K562 (cell line): Measurements from ENCODE around the gene C1orf87. TPM values are rescaled to one million over a fixed set of nuclear protein-coding genes. Genes with fewer than 3 reads are reported as not detected.

Source experiments
- ATAC-seq: fragments of 200-7000 bp; cut with Tn5 transposase; 3 replicates; pipeline ENCODE4 v1.9.1; 2020; ENCODE audit warnings: moderate library complexity
- BruUV-seq: library from RNA; stranded (reverse); fragments of 400-500 nt; replicated peaks from 2 replicates; lab custom pipeline; 2021; lab: Mats Ljungman, UMichigan
- CTCF ChIA-PET: fragments of 300-600 bp; formaldehyde crosslinking; extraction: SDS; loops from one replicate; lab custom pipeline; 2021; ENCODE audit warnings: low intra/inter-chr PET ratio; lab: Yijun Ruan, JAX
- POLR2A ChIA-PET: fragments of 300-600, 350-650 bp; sonication (Branson Sonifier 250); formaldehyde crosslinking; extraction: SDS; loops from one replicate; lab custom pipeline; 2021; ENCODE audit warnings: antibody characterized with exemption, inconsistent platforms; lab: Yijun Ruan, JAX
- DNase-seq, 4 experiments: peaks; one replicate each; pipeline versions ENCODE4 v3.0.0 to v3.0.0-alpha.2; 2011 to 2018; ENCODE audit warnings: low spot score in 3 of 4, mixed read lengths in 3 of 4; ENCODE audit errors: extremely low read depth in 1 of 4
- FAIRE-seq: peaks from 2 replicates; lab custom pipeline; 2011; peaks lifted over from hg19 to GRCh38; lab: Jason Lieb, UNC
- H2AFZ ChIP-seq: 2 replicates; pipeline ENCODE4 v1.6.0; 2011; ENCODE audit warnings: low read depth, low read length, control low read depth, inconsistent platforms
- H3K27ac ChIP-seq: fragments of 200-600 bp; 3 replicates; pipeline ENCODE4 v1.8.0; 2011; ENCODE audit warnings: low read depth, mild to moderate bottlenecking, control low read depth, inconsistent platforms, low read length, moderate library complexity, mixed read lengths; ENCODE audit errors: extremely low read depth
- H3K27me3 ChIP-seq, 2 experiments: fragments of 300-600 bp in 1 of 2; 2 replicates in 1 of 2; 3 replicates in 1 of 2; pipeline versions ENCODE4 v1.6.0 to v1.8.0; 2011; ENCODE audit warnings: inconsistent platforms in 2 of 2, low read length in 2 of 2, mild to moderate bottlenecking in 1 of 2, mixed read lengths in 1 of 2, moderate library complexity in 1 of 2; ENCODE audit not compliant: control insufficient read depth in 2 of 2, insufficient read depth in 2 of 2
- H3K36me3 ChIP-seq: fragments of 300-600 bp; 3 replicates; pipeline ENCODE4 v1.8.0; 2011; ENCODE audit warnings: mild to moderate bottlenecking, low read length, inconsistent platforms; ENCODE audit not compliant: control insufficient read depth, insufficient read depth
- H3K4me1 ChIP-seq, 2 experiments: fragments of 200-600 bp in 1 of 2; replicated peaks in 1 of 2; 2 replicates in 1 of 2; 3 replicates in 1 of 2; pipeline versions ENCODE4 v1.5.1 to v1.8.0; 2011; ENCODE audit warnings: inconsistent platforms in 2 of 2, low read length in 2 of 2, mild to moderate bottlenecking in 1 of 2, mixed read lengths in 1 of 2, moderate library complexity in 1 of 2; ENCODE audit not compliant: control insufficient read depth in 2 of 2, insufficient read depth in 2 of 2
- H3K4me2 ChIP-seq: 2 replicates; pipeline ENCODE4 v1.6.1; 2011; ENCODE audit warnings: low read length, control low read depth, inconsistent platforms, mixed read lengths; ENCODE audit not compliant: insufficient read depth
- H3K4me3 ChIP-seq: fragments of 200-600 bp; sonication (generic), shearing (Covaris generic); 2 replicates; pipeline ENCODE4 v1.5.1; 2016; ENCODE audit warnings: control low read depth, inconsistent platforms
- H3K79me2 ChIP-seq: fragments of 200-600 bp; 3 replicates; pipeline ENCODE4 v1.8.0; 2011; ENCODE audit warnings: low read length, inconsistent platforms; ENCODE audit not compliant: control insufficient read depth, insufficient read depth
- H3K9ac ChIP-seq, 2 experiments: 2 replicates each; pipeline versions ENCODE4 v1.6.0 to v1.6.1; 2011; ENCODE audit warnings: low read depth in 2 of 2, low read length in 2 of 2, control low read depth in 1 of 2, inconsistent platforms in 1 of 2, mild to moderate bottlenecking in 1 of 2, mixed read lengths in 1 of 2; ENCODE audit not compliant: insufficient read depth in 1 of 2
- H3K9me1 ChIP-seq: one replicate; pipeline ENCODE4 v1.6.0; 2011; ENCODE audit warnings: inconsistent platforms, mild to moderate bottlenecking, low read length, moderate library complexity; ENCODE audit not compliant: control insufficient read depth, insufficient read depth
- H3K9me3 ChIP-seq: replicated peaks from 2 replicates; pipeline ENCODE4 v1.5.1; 2011; ENCODE audit warnings: low read depth, low read length, inconsistent platforms; ENCODE audit not compliant: control insufficient read depth, insufficient read depth
- H4K20me1 ChIP-seq: replicated peaks from 2 replicates; pipeline ENCODE4 v1.6.1; 2011; ENCODE audit warnings: low read length, inconsistent platforms, mixed read lengths; ENCODE audit not compliant: control insufficient read depth, insufficient read depth
- ATF4 ChIP-seq: fragments of 450-650 bp; formaldehyde crosslinking; IDR thresholded peaks from 2 replicates; pipeline ENCODE4 v1.4.0; 2022; ENCODE audit warnings: mild to moderate bottlenecking, moderate library complexity
- CCNT2 ChIP-seq: IDR thresholded peaks from 2 replicates; pipeline ENCODE4 v1.6.1; 2011; ENCODE audit warnings: borderline replicate concordance, low read depth, mild to moderate bottlenecking, moderate library complexity, mixed read lengths, low read length; ENCODE audit not compliant: insufficient read length; ENCODE audit errors: extremely low read depth
- FOXA1 ChIP-seq: fragments of 450-650 bp; IDR thresholded peaks from 2 replicates; pipeline ENCODE4 v1.6.1; 2016; ENCODE audit warnings: mild to moderate bottlenecking, borderline replicate concordance
- OTX1 ChIP-seq: fragments of 450-650 bp; formaldehyde crosslinking; IDR thresholded peaks from 2 replicates; pipeline ENCODE4 v1.4.0; 2022; ENCODE audit warnings: mild to moderate bottlenecking
- POLR2AphosphoS5 ChIP-seq: IDR thresholded peaks from 2 replicates; pipeline ENCODE4 v1.6.1; 2011; ENCODE audit warnings: mild to moderate bottlenecking, low read depth, low read length, moderate library complexity; ENCODE audit not compliant: control insufficient read depth, insufficient read depth
- TEAD4 ChIP-seq, 2 experiments: sonication (generic) in 1 of 2; formaldehyde crosslinking in 1 of 2; IDR thresholded peaks; 2 replicates each; pipeline versions ENCODE4 v1.6.1 to v1.8.0; 2012 to 2022; ENCODE audit warnings: borderline replicate concordance in 1 of 2, inconsistent platforms in 1 of 2, low read length in 1 of 2, mild to moderate bottlenecking in 1 of 2, missing genetic modification reagents in 1 of 2
- ZNF609 ChIP-seq: sonication (generic); formaldehyde crosslinking; IDR thresholded peaks from 2 replicates; pipeline ENCODE4 v1.8.1; 2023; ENCODE audit warnings: missing genetic modification reagents, mild to moderate bottlenecking, borderline replicate concordance
- ZNF764 ChIP-seq: fragments of 250-450 bp; sonication (Bioruptor Pico); IDR thresholded peaks from 2 replicates; pipeline ENCODE4 v1.4.0; 2020; ENCODE audit warnings: low read depth, mild to moderate bottlenecking, moderate library complexity
- WGBS: fragments of 100-300 bp; shearing (Covaris generic); methylation state at CpG from one replicate; pipeline ENCODE4 v1.1.6; 2016; ENCODE audit warnings: low coverage, mixed read lengths; ENCODE audit not compliant: insufficient coverage; ENCODE audit errors: missing lambda C conversion rate; 5-methylcytosine and 5-hydroxymethylcytosine counted together
- in situ Hi-C: fragments of 300-500 bp; cut with MboI; formaldehyde crosslinking; loops from 4 replicates; pipeline ENCODE4 v1.15.0; 2018; ENCODE audit warnings: inconsistent platforms, mixed read lengths
- intact Hi-C: fragments of 100-400 bp; cut with micrococcal nuclease; formaldehyde crosslinking; loops from 2 replicates; pipeline ENCODE4 v1.14.2; 2022
- polyA plus RNA-seq, 8 experiments: library from polyadenylated mRNA; depleted of rRNA in 4 of 8; stranded (reverse) in 5 of 8; unstranded in 3 of 8; fragments of >200 nt; fragmentation: Nextera tagmentation in 2 of 8; fragmentation: Illumina TruSeq in 1 of 8; extraction: Ambion mirVana in 2 of 8; extraction: Trizol in 1 of 8; gene quantifications; 2 replicates each; pipeline versions ENCODE4 v1.2.1 to v1.2.3, GENCODE V29; 2011 to 2014; ENCODE audit warnings: inconsistent platforms in 1 of 8, missing spikeins in 1 of 8
- total RNA-seq, 7 experiments: library from RNA; depleted of rRNA in 6 of 7; stranded (reverse); fragments of >200 nt in 6 of 7; fragmentation: Illumina TruSeq in 2 of 7; extraction: Trizol in 2 of 7; gene quantifications; 2 replicates each; pipeline versions ENCODE4 v1.2.1 to v1.2.3, GENCODE V29; 2011 to 2021; ENCODE audit warnings: low replicate concordance in 1 of 7
- TF ChIP-seq, protein P1 (sequence below): fragments of 250-450 bp; sonication (Bioruptor Pico); IDR thresholded peaks from 2 replicates; pipeline ENCODE4 v1.8.0; 2022; ENCODE audit warnings: moderate library complexity, mild to moderate bottlenecking, inconsistent platforms
- TF ChIP-seq, protein P2 (sequence below): IDR thresholded peaks from 2 replicates; pipeline ENCODE4 v1.6.1; 2012; ENCODE audit warnings: low read depth, low read length, improper control_type of control experiment, borderline replicate concordance

Gene C1orf87
- total and polyA plus RNA-seq, 9 of the 15 experiments (the other 6 are each of a cell fraction or from before 2014, with no cell fraction given): not detected

DNA sequence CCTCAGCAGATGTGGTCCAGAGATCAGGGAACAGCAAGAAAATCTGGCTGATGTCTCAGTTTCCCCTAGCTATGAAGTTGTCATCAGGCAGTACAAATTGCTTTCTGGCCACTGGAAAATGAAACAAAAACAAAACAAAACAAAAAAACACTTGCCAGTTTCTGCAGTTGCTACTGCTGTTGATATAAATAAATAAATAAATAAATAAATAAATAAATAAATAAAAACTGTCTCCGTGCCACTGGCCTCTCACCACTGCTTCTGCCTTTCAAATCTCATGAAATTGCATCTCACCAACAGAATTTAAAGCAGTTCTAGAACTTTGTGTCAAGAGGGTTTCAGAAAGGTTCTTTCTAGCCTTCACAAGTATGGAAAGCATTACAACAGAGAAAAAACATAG is 62.9 kb downstream of the C1orf87 start:
- Histone ChIP-seq H3K27me3 (no peaks in the 10 kb centered on the region), H3K27ac (no peak overlapping the region), H3K4me3 (no peak overlapping the region), H3K9ac (no peak overlapping the region), H3K4me2 (no peak overlapping the region), H2AFZ (no peak overlapping the region), H3K9me3 (no peaks in the 10 kb centered on the region), H3K4me1 (no peaks in the 10 kb centered on the region), H3K36me3 (no peaks in the 10 kb centered on the region), H3K79me2 (no peaks in the 10 kb centered on the region), H4K20me1 (no peaks in the 10 kb centered on the region), H3K9me1 (no peaks in the 10 kb centered on the region)
- no peak for ATAC-seq
- intact Hi-C loops (no loop called here), in situ Hi-C loops (no loop called here)
- WGBS: 0% methylated on average over 1 of the region's 1 CpG
- BruUV-seq: no TSS peak
- CTCF ChIA-PET: no interaction called here
- FAIRE-seq: no peak
- no peak for DNase-seq
- POLR2A ChIA-PET: no interaction called here
- TF ChIP-seq ZNF609: no peak
- TF ChIP-seq ATF4 (CRISPR knock-in tag): no peak
- TF ChIP-seq TEAD4 (IDR thresholded peaks at IDR 0.05; ENCODE audit: low read length): no peak
- TF ChIP-seq TEAD4 (CRISPR knock-in tag; IDR thresholded peaks at IDR 0.05; ENCODE audit: borderline replicate concordance): no peak
- no peak for TF ChIP-seq ZNF764 (CRISPR knock-in tag)
- TF ChIP-seq OTX1: no peak
- TF ChIP-seq POLR2AphosphoS5: no peak
- TF ChIP-seq FOXA1: no peak
- TF ChIP-seq, protein P1, sequence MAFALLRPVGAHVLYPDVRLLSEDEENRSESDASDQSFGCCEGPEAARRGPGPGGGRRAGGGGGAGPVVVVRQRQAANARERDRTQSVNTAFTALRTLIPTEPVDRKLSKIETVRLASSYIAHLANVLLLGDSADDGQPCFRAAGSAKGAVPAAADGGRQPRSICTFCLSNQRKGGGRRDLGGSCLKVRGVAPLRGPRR (CRISPR knock-in tag): no peak
- TF ChIP-seq CCNT2: no peak
- TF ChIP-seq, protein P2, sequence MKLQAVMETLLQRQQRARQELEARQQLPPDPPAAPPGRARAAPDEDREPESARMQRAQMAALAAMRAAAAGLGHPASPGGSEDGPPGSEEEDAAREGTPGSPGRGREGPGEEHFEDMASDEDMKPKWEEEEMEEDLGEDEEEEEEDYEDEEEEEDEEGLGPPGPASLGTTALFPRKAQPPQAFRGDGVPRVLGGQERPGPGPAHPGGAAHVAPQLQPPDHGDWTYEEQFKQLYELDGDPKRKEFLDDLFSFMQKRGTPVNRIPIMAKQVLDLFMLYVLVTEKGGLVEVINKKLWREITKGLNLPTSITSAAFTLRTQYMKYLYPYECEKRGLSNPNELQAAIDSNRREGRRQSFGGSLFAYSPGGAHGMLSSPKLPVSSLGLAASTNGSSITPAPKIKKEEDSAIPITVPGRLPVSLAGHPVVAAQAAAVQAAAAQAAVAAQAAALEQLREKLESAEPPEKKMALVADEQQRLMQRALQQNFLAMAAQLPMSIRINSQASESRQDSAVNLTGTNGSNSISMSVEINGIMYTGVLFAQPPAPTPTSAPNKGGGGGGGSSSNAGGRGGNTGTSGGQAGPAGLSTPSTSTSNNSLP: no peak
